H7 (cell line): ENCODE data around the gene TK1. TPM values are rescaled to one million over a fixed set of nuclear protein-coding genes. Genes with fewer than 3 reads are reported as not detected.
A peak's percentile ranks its signal among the peaks of the same experiment; 100 is the strongest.

ENCODE experiments used
- DNase-seq: peaks from one replicate; pipeline ENCODE4 v3.0.0; 2012
- H3K27me3 ChIP-seq: 2 replicates; pipeline ENCODE4 v1.6.0; 2011; ENCODE audit warnings: mild to moderate bottlenecking, low read length; ENCODE audit not compliant: control insufficient read depth, insufficient read depth
- H3K36me3 ChIP-seq: replicated peaks from 2 replicates; pipeline ENCODE4 v1.5.1; 2011; ENCODE audit warnings: low read length; ENCODE audit not compliant: control insufficient read depth, insufficient read depth
- H3K4me3 ChIP-seq: 2 replicates; pipeline ENCODE4 v1.5.1; 2011; ENCODE audit warnings: low read depth, mild to moderate bottlenecking, control low read depth, low read length, moderate library complexity; ENCODE audit not compliant: insufficient read depth
- total RNA-seq: library from RNA; depleted of rRNA; stranded (reverse); fragments of >200 nt; shearing (Covaris generic); gene quantifications from 2 replicates; pipeline ENCODE4 v1.2.3, GENCODE V29; 2014

The TK1 gene
- total RNA-seq, 1 experiment from 2014 or later = 56.5 TPM

DNA sequence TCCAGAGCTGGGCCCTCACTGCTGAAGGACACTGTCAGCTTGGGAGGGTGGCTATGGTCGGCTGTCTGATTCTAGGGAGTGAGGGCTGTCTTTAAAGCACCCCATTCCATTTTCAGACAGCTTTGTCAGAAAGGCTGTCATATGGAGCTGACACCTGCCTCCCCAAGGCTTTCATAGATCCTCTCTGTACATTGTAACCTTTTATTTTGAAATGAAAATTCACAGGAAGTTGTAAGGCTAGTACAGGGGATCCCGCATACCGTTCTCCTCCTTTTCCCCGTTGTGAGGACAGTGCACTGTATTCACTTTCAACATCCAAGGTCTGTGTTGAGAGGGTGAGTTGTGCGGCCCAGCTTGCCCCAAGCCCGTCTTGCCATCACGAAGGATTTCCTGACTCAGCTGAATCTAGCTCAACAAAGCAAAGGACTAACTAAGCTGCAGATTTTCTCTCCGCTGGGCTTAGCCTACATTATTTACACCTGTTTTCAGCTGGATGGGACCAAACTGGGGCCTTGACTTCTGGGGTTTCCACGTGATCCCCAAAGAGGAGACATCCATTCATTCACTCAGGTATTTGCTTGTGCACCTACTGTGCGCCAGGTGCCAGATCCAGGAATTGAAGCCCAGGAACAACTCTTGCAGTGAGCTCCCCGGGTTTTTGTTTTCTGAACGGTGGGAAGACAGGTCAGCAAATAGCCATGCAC is 39.4 kb upstream of the TK1 start:
- peaks cover 11% of the 10 kb centered on the region for H3K27me3 ChIP-seq
- no peak overlapping the region for H3K4me3 ChIP-seq
- peaks cover 14% of the 10 kb centered on the region for H3K36me3 ChIP-seq
- peak; percentile 53 for DNase-seq

DNA sequence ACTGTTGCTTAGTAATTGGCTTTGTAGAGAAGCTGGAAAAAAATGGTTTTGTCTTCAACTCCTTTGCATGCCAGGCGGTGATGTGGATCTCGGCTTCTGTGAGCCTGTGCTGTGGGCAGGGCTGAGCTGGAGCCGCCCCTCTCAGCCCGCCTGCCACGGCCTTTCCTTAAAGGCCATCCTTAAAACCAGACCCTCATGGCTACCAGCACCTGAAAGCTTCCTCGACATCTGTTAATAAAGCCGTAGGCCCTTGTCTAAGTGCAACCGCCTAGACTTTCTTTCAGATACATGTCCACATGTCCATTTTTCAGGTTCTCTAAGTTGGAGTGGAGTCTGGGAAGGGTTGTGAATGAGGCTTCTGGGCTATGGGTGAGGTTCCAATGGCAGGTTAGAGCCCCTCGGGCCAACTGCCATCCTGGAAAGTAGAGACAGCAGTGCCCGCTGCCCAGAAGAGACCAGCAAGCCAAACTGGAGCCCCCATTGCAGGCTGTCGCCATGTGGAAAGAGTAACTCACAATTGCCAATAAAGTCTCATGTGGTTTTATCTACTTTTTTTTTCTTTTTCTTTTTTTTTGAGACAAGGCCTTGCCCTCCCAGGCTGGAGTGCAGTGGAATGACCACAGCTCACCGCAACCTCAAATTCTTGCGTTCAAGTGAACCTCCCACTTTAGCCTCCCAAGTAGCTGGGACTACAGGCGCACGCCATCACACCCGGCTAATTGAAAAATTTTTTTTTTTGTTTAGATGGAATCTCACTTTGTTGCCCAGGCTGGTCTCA is 38.4 kb upstream of the TK1 start:
- DNase-seq = no peak
- peaks cover 18% of the 10 kb centered on the region for H3K36me3 ChIP-seq

DNA sequence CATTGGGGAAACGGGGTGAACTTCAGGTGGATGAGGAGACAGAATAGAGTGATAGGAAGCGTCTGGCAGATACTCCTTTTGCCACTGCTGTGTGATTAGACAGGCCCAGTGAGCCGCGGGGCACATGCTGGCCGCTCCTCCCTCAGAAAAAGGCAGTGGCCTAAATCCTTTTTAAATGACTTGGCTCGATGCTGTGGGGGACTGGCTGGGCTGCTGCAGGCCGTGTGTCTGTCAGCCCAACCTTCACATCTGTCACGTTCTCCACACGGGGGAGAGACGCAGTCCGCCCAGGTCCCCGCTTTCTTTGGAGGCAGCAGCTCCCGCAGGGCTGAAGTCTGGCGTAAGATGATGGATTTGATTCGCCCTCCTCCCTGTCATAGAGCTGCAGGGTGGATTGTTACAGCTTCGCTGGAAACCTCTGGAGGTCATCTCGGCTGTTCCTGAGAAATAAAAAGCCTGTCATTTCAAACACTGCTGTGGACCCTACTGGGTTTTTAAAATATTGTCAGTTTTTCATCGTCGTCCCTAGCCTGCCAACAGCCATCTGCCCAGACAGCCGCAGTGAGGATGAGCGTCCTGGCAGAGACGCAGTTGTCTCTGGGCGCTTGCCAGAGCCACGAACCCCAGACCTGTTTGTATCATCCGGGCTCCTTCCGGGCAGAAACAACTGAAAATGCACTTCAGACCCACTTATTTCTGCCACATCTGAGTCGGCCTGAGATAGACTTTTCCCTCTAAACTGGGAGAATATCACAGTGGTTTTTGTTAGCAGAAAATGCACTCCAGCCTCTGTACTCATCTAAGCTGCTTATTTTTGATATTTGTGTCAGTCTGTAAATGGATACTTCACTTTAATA is 37.6 kb upstream of the TK1 start:
- Histone ChIP-seq H3K27me3 (no peaks in the 10 kb centered on the region), H3K4me3 (no peak overlapping the region), H3K36me3 (peaks cover 20% of the 10 kb centered on the region)
- DNase-seq = no peak

More for the DNA sequence above, 38.4 kb upstream of the TK1 start:
- Histone ChIP-seq H3K4me3 (no peak overlapping the region), H3K27me3 (peaks cover 3% of the 10 kb centered on the region; the same call in 1 of the 2 replicates)

DNA sequence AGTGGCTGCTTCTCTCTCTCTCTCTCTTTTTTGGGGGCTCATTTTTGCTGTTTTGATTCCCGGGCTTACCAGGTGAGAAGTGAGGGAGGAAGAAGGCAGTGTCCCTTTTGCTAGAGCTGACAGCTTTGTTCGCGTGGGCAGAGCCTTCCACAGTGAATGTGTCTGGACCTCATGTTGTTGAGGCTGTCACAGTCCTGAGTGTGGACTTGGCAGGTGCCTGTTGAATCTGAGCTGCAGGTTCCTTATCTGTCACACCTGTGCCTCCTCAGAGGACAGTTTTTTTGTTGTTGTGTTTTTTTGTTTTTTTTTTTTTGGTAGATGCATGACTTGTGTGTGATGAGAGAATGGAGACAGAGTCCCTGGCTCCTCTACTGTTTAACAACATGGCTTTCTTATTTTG is 36.9 kb upstream of the TK1 start:
- Histone ChIP-seq H3K36me3 (peaks cover 20% of the 10 kb centered on the region), H3K27me3 (no peaks in the 10 kb centered on the region), H3K4me3 (no peak overlapping the region)
- no peak for DNase-seq

DNA sequence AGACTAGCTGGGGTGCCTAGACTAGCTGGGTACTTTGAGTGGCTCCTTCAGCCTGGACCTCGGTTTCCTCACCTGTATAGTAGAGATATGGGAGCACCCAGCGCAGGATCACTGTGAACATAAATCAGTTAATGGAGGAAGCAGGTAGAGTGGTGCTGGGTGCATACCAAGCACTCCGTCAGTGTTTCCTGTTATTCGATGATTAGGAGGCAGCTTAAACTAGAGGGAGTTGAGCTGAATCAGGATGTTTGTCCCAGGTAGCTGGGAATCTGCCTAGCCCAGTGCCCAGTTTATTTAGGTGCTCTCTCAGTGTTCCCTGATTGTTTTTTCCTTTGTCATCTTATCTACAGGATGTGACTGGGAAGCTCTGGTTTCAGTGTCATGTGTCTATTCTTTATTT is 36.2 kb upstream of the TK1 start:
- Histone ChIP-seq H3K4me3 (no peak overlapping the region), H3K36me3 (peaks cover 20% of the 10 kb centered on the region), H3K27me3 (no peaks in the 10 kb centered on the region)
- no peak for DNase-seq

DNA sequence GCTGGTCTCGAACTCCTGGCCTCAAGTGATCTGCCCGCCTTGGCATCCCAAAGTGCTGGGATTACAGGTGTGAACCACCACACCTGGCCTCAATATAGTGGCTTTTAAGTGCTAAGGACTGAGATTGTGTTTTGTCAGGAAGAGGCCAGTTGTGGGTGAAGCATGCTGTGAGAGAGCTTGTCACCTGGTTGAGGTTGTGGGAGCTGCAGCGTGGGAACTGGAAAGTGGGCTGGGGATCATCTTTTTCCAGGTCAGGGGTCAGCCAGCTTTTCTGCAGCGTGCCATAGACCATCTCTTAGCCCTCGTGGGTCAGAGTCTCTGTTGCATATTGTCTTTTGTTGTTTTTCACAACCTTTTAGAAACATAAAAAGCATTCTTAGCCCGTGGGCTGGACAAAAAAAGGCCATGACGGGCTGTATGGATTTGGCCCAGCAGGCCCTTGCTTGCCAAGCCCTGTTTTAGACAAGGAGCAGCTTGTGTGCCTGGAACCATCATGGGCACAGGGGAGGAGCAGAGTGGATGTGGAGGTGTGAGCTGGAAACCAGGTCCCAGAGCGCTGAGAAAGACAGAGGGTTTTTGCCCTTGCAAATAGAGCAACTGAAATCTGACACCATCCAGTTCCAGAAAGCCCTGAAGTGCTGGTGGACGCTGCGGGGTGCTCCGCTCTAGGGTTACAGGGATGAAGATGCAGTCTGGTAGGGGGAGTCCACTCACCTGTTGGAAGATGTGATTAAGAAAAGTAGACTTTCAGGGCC is 32.7 kb upstream of the TK1 start:
- Histone ChIP-seq H3K4me3 (no peak overlapping the region), H3K36me3 (peaks cover 29% of the 10 kb centered on the region), H3K27me3 (no peaks in the 10 kb centered on the region)
- DNase-seq = peak; percentile 67

DNA sequence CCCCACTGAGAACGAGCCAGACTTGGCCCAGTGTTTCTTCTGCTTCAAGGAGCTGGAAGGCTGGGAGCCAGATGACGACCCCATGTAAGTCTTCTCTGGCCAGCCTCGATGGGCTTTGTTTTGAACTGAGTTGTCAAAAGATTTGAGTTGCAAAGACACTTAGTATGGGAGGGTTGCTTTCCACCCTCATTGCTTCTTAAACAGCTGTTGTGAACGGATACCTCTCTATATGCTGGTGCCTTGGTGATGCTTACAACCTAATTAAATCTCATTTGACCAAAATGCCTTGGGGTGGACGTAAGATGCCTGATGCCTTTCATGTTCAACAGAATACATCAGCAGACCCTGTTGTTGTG is 27.8 kb upstream of the TK1 start:
- no peaks in the 10 kb centered on the region; the same call in 1 of the 2 replicates for H3K27me3 ChIP-seq
- peak overlapping the region; percentile 90 for H3K4me3 ChIP-seq
- H3K36me3 ChIP-seq = peaks cover 9% of the 10 kb centered on the region
- no peak for DNase-seq

DNA sequence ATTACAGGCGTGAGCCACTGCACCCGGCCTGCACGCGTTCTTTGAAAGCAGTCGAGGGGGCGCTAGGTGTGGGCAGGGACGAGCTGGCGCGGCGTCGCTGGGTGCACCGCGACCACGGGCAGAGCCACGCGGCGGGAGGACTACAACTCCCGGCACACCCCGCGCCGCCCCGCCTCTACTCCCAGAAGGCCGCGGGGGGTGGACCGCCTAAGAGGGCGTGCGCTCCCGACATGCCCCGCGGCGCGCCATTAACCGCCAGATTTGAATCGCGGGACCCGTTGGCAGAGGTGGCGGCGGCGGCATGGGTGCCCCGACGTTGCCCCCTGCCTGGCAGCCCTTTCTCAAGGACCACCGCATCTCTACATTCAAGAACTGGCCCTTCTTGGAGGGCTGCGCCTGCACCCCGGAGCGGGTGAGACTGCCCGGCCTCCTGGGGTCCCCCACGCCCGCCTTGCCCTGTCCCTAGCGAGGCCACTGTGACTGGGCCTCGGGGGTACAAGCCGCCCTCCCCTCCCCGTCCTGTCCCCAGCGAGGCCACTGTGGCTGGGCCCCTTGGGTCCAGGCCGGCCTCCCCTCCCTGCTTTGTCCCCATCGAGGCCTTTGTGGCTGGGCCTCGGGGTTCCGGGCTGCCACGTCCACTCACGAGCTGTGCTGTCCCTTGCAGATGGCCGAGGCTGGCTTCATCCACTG is 27.3 kb upstream of the TK1 start, which contains the start of gene BIRC5:
Gene BIRC5, plus strand, starts transcription at position 238 of the 690 bp plus-strand sequence. Its CDS starts 64 bp downstream, at position 302.
- no peaks in the 10 kb centered on the region; the same call in 1 of the 2 replicates for H3K27me3 ChIP-seq

DNA sequence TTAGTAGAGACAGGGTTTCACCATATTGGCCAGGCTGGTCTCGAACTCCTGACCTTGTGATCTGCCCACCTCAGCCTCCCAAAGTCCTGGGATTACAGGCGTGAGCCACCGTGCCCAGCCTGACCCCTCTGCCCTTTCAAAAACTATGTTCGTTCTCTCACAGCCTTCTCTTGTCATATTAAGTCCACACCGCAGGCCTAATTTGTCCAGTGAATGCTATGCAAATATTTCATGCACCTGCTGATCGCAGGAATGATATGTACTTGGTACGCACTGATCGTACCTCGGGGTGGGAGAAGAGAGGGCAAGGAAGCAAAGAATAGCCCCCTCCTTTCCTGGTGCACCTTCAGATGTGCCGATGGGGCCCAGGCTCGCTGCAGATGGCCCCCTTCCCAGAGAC is 24.2 kb upstream of the TK1 start:
- H3K27me3 ChIP-seq = no peaks in the 10 kb centered on the region; the same call in 1 of the 2 replicates
- no peak for DNase-seq
- H3K4me3 ChIP-seq = no peak overlapping the region
- peaks cover 1% of the 10 kb centered on the region; the same call in 1 of the 2 replicates for H3K36me3 ChIP-seq

More for the DNA sequence above, 27.3 kb upstream of the TK1 start, which contains the start of gene BIRC5:
- Histone ChIP-seq H3K36me3 (peaks cover 9% of the 10 kb centered on the region), H3K4me3 (peak within 1 kb of the TSS; percentile 90)
- DNase-seq = peak; percentile 99

DNA sequence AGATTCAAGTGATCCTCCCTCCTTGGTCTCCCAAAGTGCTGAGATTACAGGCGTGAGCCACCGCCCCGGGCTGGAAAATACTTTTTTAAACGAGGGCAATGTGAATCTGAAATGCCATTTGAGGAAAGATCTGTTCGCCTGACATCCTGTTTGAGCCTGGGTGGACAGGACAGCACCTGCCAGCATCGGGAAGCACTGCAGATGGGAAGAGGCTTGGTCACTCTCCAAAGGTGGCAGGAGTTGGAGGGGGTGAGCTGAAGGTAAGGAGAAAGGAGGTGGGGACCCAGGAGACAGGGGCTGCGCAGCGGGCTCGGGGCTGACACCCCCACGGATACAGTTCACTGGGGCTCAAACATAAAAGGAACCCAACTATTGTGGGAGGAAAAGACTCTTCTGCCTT is 23.3 kb upstream of the TK1 start:
- no peaks in the 10 kb centered on the region; the same call in 1 of the 2 replicates for H3K27me3 ChIP-seq
- H3K36me3 ChIP-seq = no peaks in the 10 kb centered on the region; the same call in 1 of the 2 replicates
- DNase-seq = no peak
- no peak overlapping the region for H3K4me3 ChIP-seq

DNA sequence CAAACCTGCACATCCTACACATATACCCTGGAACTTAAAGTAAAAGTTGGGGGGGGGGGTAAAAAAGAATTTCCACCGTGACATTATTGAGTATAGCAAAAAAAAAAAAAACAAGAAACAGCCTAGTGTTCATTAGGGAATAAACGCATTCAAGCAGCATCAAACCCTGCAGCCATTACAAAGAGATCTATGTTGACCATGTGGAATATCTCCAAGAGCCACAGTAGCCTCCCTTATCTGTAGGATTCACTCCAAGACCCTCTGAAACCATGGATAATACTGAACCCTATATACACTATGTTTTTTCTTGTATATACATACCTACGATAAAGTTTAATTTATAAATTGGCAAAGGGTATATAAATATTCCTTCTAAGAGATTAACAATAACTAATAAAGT is 21.6 kb upstream of the TK1 start:
- H3K4me3 ChIP-seq = no peak overlapping the region
- no peak for DNase-seq
- H3K36me3 ChIP-seq = peaks cover 1% of the 10 kb centered on the region
- no peaks in the 10 kb centered on the region; the same call in 1 of the 2 replicates for H3K27me3 ChIP-seq

DNA sequence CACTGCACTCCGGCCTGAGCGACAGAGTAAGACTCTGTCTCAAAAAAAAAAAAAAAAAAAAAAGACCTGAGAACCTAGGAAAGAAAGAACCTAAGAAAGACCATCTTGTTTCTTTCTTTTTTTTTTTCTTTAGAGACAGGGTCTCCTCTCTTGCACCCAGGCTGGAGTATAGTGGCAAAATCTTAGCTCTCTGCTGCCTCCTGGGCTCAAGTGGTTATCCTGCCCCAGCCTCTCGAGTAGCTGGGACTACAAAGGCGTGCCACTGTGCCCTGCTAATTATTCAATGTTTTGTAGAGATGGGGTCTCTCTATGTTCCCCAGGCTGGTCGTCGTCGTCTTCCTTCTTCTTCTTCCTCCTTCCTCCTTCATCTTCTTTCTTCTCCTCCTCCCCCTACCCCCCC is 19.4 kb upstream of the TK1 start:
- peaks cover 1% of the 10 kb centered on the region for H3K36me3 ChIP-seq
- no peak overlapping the region for H3K4me3 ChIP-seq
- no peak for DNase-seq
- H3K27me3 ChIP-seq = no peaks in the 10 kb centered on the region

DNA sequence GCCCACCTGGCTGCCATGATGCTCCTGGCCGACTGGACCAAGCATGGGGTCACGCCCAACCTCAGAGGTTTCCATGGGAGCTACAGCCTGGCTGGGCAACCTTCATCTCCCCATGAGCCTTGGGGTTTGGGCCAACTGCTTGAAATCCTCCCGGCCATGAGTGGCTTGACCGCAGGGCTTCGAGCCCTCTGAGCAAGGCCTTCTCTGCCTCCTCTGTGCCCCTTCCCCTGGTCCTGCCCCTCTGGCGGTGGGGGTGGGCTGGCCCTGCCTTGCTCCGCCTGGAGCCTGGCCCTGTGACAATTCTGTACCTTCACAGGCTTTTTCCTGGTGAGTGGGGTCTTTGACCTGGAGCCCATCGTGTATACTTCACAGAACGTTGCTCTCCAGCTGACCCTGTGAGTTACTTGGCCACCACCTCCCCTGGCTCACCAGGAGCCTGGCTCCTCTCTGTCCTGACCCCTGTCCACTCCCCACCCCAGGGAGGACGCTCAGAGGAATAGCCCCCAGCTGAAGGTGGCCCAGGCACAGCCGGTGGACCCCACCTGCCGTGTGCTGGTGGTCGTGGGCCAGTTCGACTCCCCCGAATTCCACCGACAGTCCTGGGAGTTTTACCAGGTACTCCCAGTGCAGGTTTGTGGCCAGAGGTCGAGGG is 18.4 kb upstream of the TK1 start:
- Histone ChIP-seq H3K36me3 (peaks cover 1% of the 10 kb centered on the region), H3K27me3 (no peaks in the 10 kb centered on the region), H3K4me3 (no peak overlapping the region)
- no peak for DNase-seq
